ENCODE results near the gene ZNF628.
A peak's percentile ranks its signal among the peaks of the same experiment; 100 is the strongest.

Gene ZNF628

GRCh38 chr19:55504981-55505380 lies 28.6 kb downstream of the ZNF628 start:
- H3K36me3 ChIP-seq (ENCODE audit: control insufficient read depth, insufficient read depth, low read length), result no peaks in the 10 kb centered on the region
- no peak for TF ChIP-seq CTCF (IDR thresholded peaks at IDR 0.05)
- H3K9ac ChIP-seq, result no peak overlapping the region
- H2AFZ ChIP-seq, result no peak overlapping the region
- no peaks in the 10 kb centered on the region for H3K9me3 ChIP-seq (ENCODE audit: control insufficient read depth, low read length)
- H3K79me2 ChIP-seq, result no peaks in the 10 kb centered on the region
- no peak overlapping the region for H3K4me2 ChIP-seq (ENCODE audit: low read length)
- no peak overlapping the region for H3K4me3 ChIP-seq (ENCODE audit: low read depth, low read length)
- no peaks in the 10 kb centered on the region for H3K4me1 ChIP-seq
- H3K27ac ChIP-seq, result no peak overlapping the region
- H3K27me3 ChIP-seq (ENCODE audit: control insufficient read depth, insufficient read depth, low read length), result no peaks in the 10 kb centered on the region

GRCh38 chr19:55508120-55508519 lies 31.7 kb downstream of the ZNF628 start:
- H3K4me1 ChIP-seq, result no peaks in the 10 kb centered on the region
- H3K9ac ChIP-seq, result no peak overlapping the region
- H3K36me3 ChIP-seq (ENCODE audit: control insufficient read depth, insufficient read depth, low read length), result no peaks in the 10 kb centered on the region
- no peaks in the 10 kb centered on the region for H3K79me2 ChIP-seq
- no peak overlapping the region for H2AFZ ChIP-seq
- H3K4me2 ChIP-seq (ENCODE audit: low read length), result no peak overlapping the region
- TF ChIP-seq CTCF (IDR thresholded peaks at IDR 0.05), result no peak
- no peaks in the 10 kb centered on the region for H3K9me3 ChIP-seq (ENCODE audit: control insufficient read depth, low read length)
- H3K27ac ChIP-seq, result no peak overlapping the region
- no peak overlapping the region for H3K4me3 ChIP-seq (ENCODE audit: low read depth, low read length)
- H3K27me3 ChIP-seq (ENCODE audit: control insufficient read depth, insufficient read depth, low read length), result no peaks in the 10 kb centered on the region

GRCh38 chr19:55516878-55517620 lies 40.6 kb downstream of the ZNF628 start:
- Histone ChIP-seq H3K79me2 (no peaks in the 10 kb centered on the region), H3K4me1 (peaks cover 2% of the 10 kb centered on the region), H3K27ac (peak overlapping the region; percentile 87), H3K9ac (no peak overlapping the region), H3K4me2 (ENCODE audit: low read length) (peak overlapping the region; percentile 85), H3K9me3 (ENCODE audit: control insufficient read depth, low read length) (no peaks in the 10 kb centered on the region), H3K4me3 (ENCODE audit: low read depth, low read length) (peak overlapping the region; percentile 75), H3K36me3 (ENCODE audit: control insufficient read depth, insufficient read depth, low read length) (no peaks in the 10 kb centered on the region), H2AFZ (peak overlapping the region; percentile 92), H3K27me3 (ENCODE audit: control insufficient read depth, insufficient read depth, low read length) (no peaks in the 10 kb centered on the region)
- TF ChIP-seq CTCF (IDR thresholded peaks at IDR 0.05), result peak; percentile 97

- no peaks in the 10 kb centered on the region for H3K79me2 ChIP-seq
- H3K4me2 ChIP-seq (ENCODE audit: low read length), result no peak overlapping the region
- no peak overlapping the region for H3K27ac ChIP-seq
- no peak for TF ChIP-seq CTCF (IDR thresholded peaks at IDR 0.05)
- no peak overlapping the region for H2AFZ ChIP-seq
- peaks cover 2% of the 10 kb centered on the region for H3K4me1 ChIP-seq
- no peak overlapping the region for H3K9ac ChIP-seq
- H3K9me3 ChIP-seq (ENCODE audit: control insufficient read depth, low read length), result no peaks in the 10 kb centered on the region
- no peaks in the 10 kb centered on the region for H3K36me3 ChIP-seq (ENCODE audit: control insufficient read depth, insufficient read depth, low read length)
- no peaks in the 10 kb centered on the region for H3K27me3 ChIP-seq (ENCODE audit: control insufficient read depth, insufficient read depth, low read length)
- H3K4me3 ChIP-seq (ENCODE audit: low read depth, low read length), result no peak overlapping the region
Measured at GRCh38 chr19:55519451-55520311, 43.3 kb downstream of the ZNF628 start.
